HCT116 (cell line): ENCODE results near the gene CACNB3. TPM values are rescaled to one million over a fixed set of nuclear protein-coding genes. Genes with fewer than 3 reads are reported as not detected.

ENCODE experiments used
- ATAC-seq: fragments of 200-7000 bp; cut with Tn5 transposase; 2 replicates; pipeline ENCODE4 v1.9.1; 2020; ENCODE audit warnings: mild to moderate bottlenecking, moderate library complexity
- BruUV-seq: library from RNA; stranded (reverse); fragments of 400-500 nt; replicated peaks from 2 replicates; lab custom pipeline; 2021; lab: Mats Ljungman, UMichigan
- CTCF ChIA-PET: fragments of 300-600 bp; sonication (Branson Sonifier 250); formaldehyde crosslinking; loops from one replicate; lab custom pipeline; 2021; ENCODE audit warnings: antibody characterized with exemption; lab: Charles Lee
- POLR2A ChIA-PET: fragments of 300-600, 350-600 bp; sonication (Branson Sonifier 250); formaldehyde crosslinking; loops from one replicate; lab custom pipeline; 2021; ENCODE audit warnings: antibody characterized with exemption; lab: Charles Lee
- RAD21 ChIA-PET, 2 experiments: fragments of 300-600 bp; sonication (Branson Sonifier 250); formaldehyde crosslinking; loops; one replicate each; lab custom pipeline; 2023; ENCODE audit warnings: low total read pairs in 2 of 2; ENCODE audit not compliant: uncharacterized antibody in 2 of 2, unreplicated experiment in 2 of 2, low non-redundant PET in 1 of 2; lab: Charles Lee
- DNase-seq: peaks from one replicate; pipeline ENCODE4 v3.0.0-alpha.2; 2010; ENCODE audit warnings: low read depth, low spot score
- H2AFZ ChIP-seq: fragments of 200-600 bp; shearing (Covaris generic), sonication (generic); 2 replicates; pipeline ENCODE4 v1.6.1; 2017; ENCODE audit warnings: low read depth, mixed run types, mixed read lengths, antibody characterized with exemption, low read length; ENCODE audit not compliant: poor library complexity, severe bottlenecking
- H3K27ac ChIP-seq: 2 replicates; pipeline ENCODE4 v1.5.1; 2012; ENCODE audit warnings: low read depth, low read length
- H3K27me3 ChIP-seq: fragments of 200-600 bp; sonication (generic); 2 replicates; pipeline ENCODE4 v1.6.1; 2016; ENCODE audit warnings: mixed run types, low read length, mixed read lengths; ENCODE audit not compliant: insufficient read depth
- H3K36me3 ChIP-seq, 2 experiments: fragments of 200-500 bp in 1 of 2; fragments of 200-600 bp in 1 of 2; sonication (Bioruptor generic) in 1 of 2; sonication (generic) in 1 of 2; 2 replicates each; pipeline versions ENCODE4 v1.5.1 to v1.6.1; 2014 to 2016; ENCODE audit warnings: low read length in 2 of 2, inconsistent platforms in 1 of 2, mixed read lengths in 1 of 2, mixed run types in 1 of 2; ENCODE audit not compliant: insufficient read depth in 2 of 2, control insufficient read depth in 1 of 2
- H3K4me1 ChIP-seq, 2 experiments: fragments of 200-600 bp in 1 of 2; sonication (generic) in 1 of 2; 2 replicates each; pipeline versions ENCODE4 v1.5.1 to v1.6.1; 2012 to 2017; ENCODE audit warnings: low read length in 2 of 2, inconsistent platforms in 1 of 2, mild to moderate bottlenecking in 1 of 2, mixed read lengths in 1 of 2, mixed run types in 1 of 2, moderate library complexity in 1 of 2; ENCODE audit not compliant: insufficient read depth in 2 of 2, control insufficient read depth in 1 of 2
- H3K4me2 ChIP-seq: fragments of 200-600 bp; sonication (generic); 2 replicates; pipeline ENCODE4 v1.6.1; 2017; ENCODE audit warnings: mixed run types, low read length, mixed read lengths
- H3K4me3 ChIP-seq, 2 experiments: fragments of 200-600 bp in 1 of 2; sonication (generic) in 1 of 2; replicated peaks in 1 of 2; 2 replicates each; pipeline ENCODE4 v1.5.1; 2011 to 2016; ENCODE audit warnings: low read length in 2 of 2, control low read depth in 1 of 2, low read depth in 1 of 2, mild to moderate bottlenecking in 1 of 2, mixed read lengths in 1 of 2, mixed run types in 1 of 2
- H3K79me2 ChIP-seq: fragments of 200-600 bp; sonication (generic); 2 replicates; pipeline ENCODE4 v1.6.1; 2017; ENCODE audit warnings: mild to moderate bottlenecking, mixed run types, low read length, moderate library complexity, mixed read lengths; ENCODE audit not compliant: insufficient read depth
- H3K9ac ChIP-seq: fragments of 200-600 bp; sonication (generic); 2 replicates; pipeline ENCODE4 v1.6.1; 2016; ENCODE audit warnings: low read length, mixed read lengths
- H3K9me2 ChIP-seq: fragments of 200-600 bp; sonication (generic), shearing (Covaris generic); 2 replicates; pipeline ENCODE4 v1.6.1; 2017; ENCODE audit warnings: mixed run types, mild to moderate bottlenecking, moderate library complexity; ENCODE audit not compliant: insufficient read depth
- H3K9me3 ChIP-seq, 2 experiments: fragments of 200-500 bp in 1 of 2; fragments of 200-600 bp in 1 of 2; sonication (Bioruptor generic) in 1 of 2; sonication (generic) in 1 of 2; 2 replicates each; pipeline ENCODE4 v1.6.1; 2014 to 2017; ENCODE audit warnings: low read length in 2 of 2, mixed read lengths in 2 of 2, inconsistent platforms in 1 of 2, low read depth in 1 of 2, mild to moderate bottlenecking in 1 of 2, mixed run types in 1 of 2, moderate library complexity in 1 of 2; ENCODE audit not compliant: control insufficient read depth in 1 of 2, insufficient read depth in 1 of 2
- H4K20me1 ChIP-seq: fragments of 200-600 bp; sonication (generic), shearing (Covaris generic); 2 replicates; pipeline ENCODE4 v1.6.1; 2017; ENCODE audit warnings: mixed run types, mild to moderate bottlenecking, moderate library complexity; ENCODE audit not compliant: insufficient read depth
- CEBPB ChIP-seq: IDR thresholded peaks from 2 replicates; pipeline ENCODE4 v1.6.1; 2012; ENCODE audit warnings: low read depth
- CTCF ChIP-seq, 3 experiments: fragments of 200-600 bp in 1 of 3; sonication (generic) in 1 of 3; IDR thresholded peaks in 2 of 3; conservative IDR thresholded peaks in 1 of 3; 2 replicates each; pipeline ENCODE4 v1.5.1; 2012 to 2017; ENCODE audit warnings: low read depth in 2 of 3, low read length in 2 of 3, antibody characterized with exemption in 1 of 3, borderline replicate concordance in 1 of 3, control low read depth in 1 of 3, mild to moderate bottlenecking in 1 of 3, mixed read lengths in 1 of 3, mixed run types in 1 of 3, moderate library complexity in 1 of 3; ENCODE audit not compliant: insufficient read depth in 1 of 3
- ELF1 ChIP-seq: IDR thresholded peaks from 2 replicates; pipeline ENCODE4 v1.6.1; 2012; ENCODE audit warnings: low read depth, borderline replicate concordance
- JUND ChIP-seq: IDR thresholded peaks from 2 replicates; pipeline ENCODE4 v1.6.1; 2012
- POLR2A ChIP-seq: IDR thresholded peaks from 2 replicates; pipeline ENCODE4 v1.7.0; 2011; ENCODE audit warnings: borderline replicate concordance; ENCODE audit not compliant: insufficient read depth, insufficient read length; ENCODE audit errors: extremely low read depth
- POLR2AphosphoS5 ChIP-seq: IDR thresholded peaks from 2 replicates; pipeline ENCODE4 v1.6.1; 2011; ENCODE audit warnings: mild to moderate bottlenecking, low read depth, low read length, moderate library complexity
- RAD21 ChIP-seq: IDR thresholded peaks from 2 replicates; pipeline ENCODE4 v1.6.1; 2012; ENCODE audit warnings: low read depth, mild to moderate bottlenecking
- SP1 ChIP-seq: IDR thresholded peaks from 2 replicates; pipeline ENCODE4 v1.6.1; 2012; ENCODE audit warnings: low read depth
- TCF7L2 ChIP-seq: IDR thresholded peaks from 2 replicates; pipeline ENCODE4 v1.7.0; 2011; ENCODE audit warnings: borderline replicate concordance, inconsistent platforms; ENCODE audit not compliant: insufficient read depth, insufficient read length; ENCODE audit errors: extremely low read depth
- intact Hi-C: fragments of 100-400 bp; cut with micrococcal nuclease; formaldehyde crosslinking; loops from 2 replicates; pipeline ENCODE4 v1.10.0; 2022
- total RNA-seq: library from RNA; stranded (reverse); gene quantifications from one replicate; pipeline ENCODE4 v1.2.1, GENCODE V29; 2021; ENCODE audit not compliant: unreplicated experiment

The CACNB3 gene
- total RNA-seq, 1 experiment from 2014 or later, result 22.0 TPM

- Histone ChIP-seq H3K9me3 (no peaks in the 10 kb centered on the region), H4K20me1 (no peaks in the 10 kb centered on the region), H3K79me2 (no peaks in the 10 kb centered on the region), H3K27me3 (peaks cover 10% of the 10 kb centered on the region; the same call in 1 of the 2 replicates), H3K4me3 (peak within 1 kb of the TSS; percentile 52 to 60), H3K4me2 (peak within 1 kb of the TSS; percentile 83), H3K4me1 (peaks cover 3 to 18% of the 10 kb centered on the region in 2 experiments; a peak in 2 of 4 replicates), H3K9me2 (no peaks in the 10 kb centered on the region), H2AFZ (peak within 1 kb of the TSS; percentile 82), H3K36me3 (no peaks in the 10 kb centered on the region), H3K27ac (no peak within 1 kb of the TSS), H3K9ac (peak within 1 kb of the TSS; percentile 47)
- TSS peak; percentile 72 for BruUV-seq
- intact Hi-C loops, result no loop called here
- CTCF ChIA-PET, result interaction anchor here (0.7 to 3.3 kb wide), 2 partner anchors 13 to 25 kb away, joined by 3 to 15 read pairs; partner anchors contain the start of gene DDX23
- peak; percentile 89 for DNase-seq
- RAD21 ChIA-PET, result interaction anchor here in 1 of 2 experiments (1.4 kb wide), 1 partner anchor 12 kb away, joined by 4 read pairs; no protein-coding TSS in a partner anchor
- peak; percentile 99 for ATAC-seq
- POLR2A ChIA-PET, result interaction anchor here (0.5 to 3.5 kb wide), 13 partner anchors 8 to 302 kb away, joined by 3 to 28 read pairs (median 5); partner anchors contain the start of genes ARF3 and DDX23
- TF ChIP-seq JUND, result no peak
- TF ChIP-seq SP1, result peak; percentile 89
- TF ChIP-seq POLR2AphosphoS5, result peak; percentile 98
- 0 out of 6 replicates have a peak, but pooled peaks of 1 of the 3 experiments have one; percentile 1 for TF ChIP-seq CTCF (IDR thresholded peaks at IDR 0.05 in 2 of 3, conservative IDR thresholded peaks at IDR 0.05 in 1 of 3; ENCODE audit: borderline replicate concordance in 1 of 3, insufficient read depth in 1 of 3, low read depth in 2 of 3, low read length in 2 of 3)
- no peak for TF ChIP-seq CEBPB
- no peak for TF ChIP-seq ELF1
- TF ChIP-seq RAD21, result no peak
- TF ChIP-seq POLR2A, result peak; percentile 98
- TF ChIP-seq TCF7L2, result peak; percentile 35
- TF ChIP-seq, all 23 proteins: peak for 5
Measured at GRCh38 chr12:48865281-48866051, 47.2 kb downstream of the CACNB3 start, which contains the start of gene RND1. TSS of gene RND1 (minus strand) at chr12:48865870. CDS start at chr12:48865767, 103 bp downstream.
